AG04450 (cell line): ENCODE results near the gene CD34. TPM values are rescaled to one million over a fixed set of nuclear protein-coding genes. Genes with fewer than 3 reads are reported as not detected.
"Not testable (repeated sequence)": the region's sequence is repeated elsewhere in the genome, so short reads cannot be mapped to it uniquely, and the experiment has no call there.

Experiments
- CTCF ChIA-PET: fragments of 300-600, 350-600 bp; formaldehyde crosslinking; extraction: SDS; loops from one replicate; lab custom pipeline; 2022; ENCODE audit warnings: antibody characterized with exemption, inconsistent platforms; lab: Charles Lee
- POLR2A ChIA-PET: fragments of 350-600 bp; formaldehyde crosslinking; extraction: SDS; loops from one replicate; lab custom pipeline; 2021; ENCODE audit warnings: antibody characterized with exemption, inconsistent platforms; lab: Yijun Ruan, JAX
- DNase-seq: peaks from one replicate; pipeline ENCODE4 v3.0.0-alpha.2; 2011; ENCODE audit warnings: low read depth, low spot score
- H3K27ac ChIP-seq: one replicate; pipeline ENCODE4 v1.5.1; 2012; ENCODE audit warnings: low read depth, low read length, control low read depth
- H3K27me3 ChIP-seq: one replicate; pipeline ENCODE4 v1.6.0; 2012; ENCODE audit warnings: low read length; ENCODE audit not compliant: control insufficient read depth, insufficient read depth
- H3K4me3 ChIP-seq: 2 replicates; pipeline ENCODE4 v1.5.1; 2011; ENCODE audit warnings: mild to moderate bottlenecking, low read depth, low read length, control low read depth
- H3K9me3 ChIP-seq: 2 replicates; pipeline ENCODE4 v1.5.1; 2012; ENCODE audit warnings: low read length; ENCODE audit not compliant: control insufficient read depth, insufficient read depth
- CTCF ChIP-seq: IDR thresholded peaks from 2 replicates; pipeline ENCODE4 v1.5.1; 2011; ENCODE audit warnings: low read depth, low read length, control low read depth, inconsistent platforms
- polyA plus RNA-seq: library from polyadenylated mRNA; depleted of rRNA; stranded (reverse); fragments of >200 nt; gene quantifications from 2 replicates; pipeline ENCODE4 v1.2.3, GENCODE V29; 2011

CD34 gene
- polyA plus RNA-seq, 1 experiment, result 0.14 TPM

GRCh38 chr1:207946756-207947155 is 35.8 kb upstream of the CD34 start:
- no peak for DNase-seq
- H3K9me3 ChIP-seq, result no peaks in the 10 kb centered on the region
- peaks cover 3% of the 10 kb centered on the region for H3K27me3 ChIP-seq
- no peak for TF ChIP-seq CTCF
- no peak overlapping the region for H3K4me3 ChIP-seq
- ChIA-PET POLR2A (interaction anchor here (0.8 kb wide), 1 partner anchor 16 kb away, joined by 3 read pairs; no protein-coding TSS in a partner anchor), CTCF (interaction anchor here (0.7 to 4.6 kb wide), 7 partner anchors 12 to 122 kb away, joined by 3 to 36 read pairs (median 4); no protein-coding TSS in a partner anchor)
- no peak overlapping the region for H3K27ac ChIP-seq

- H3K27ac ChIP-seq, result no peak overlapping the region
- H3K4me3 ChIP-seq, result no peak overlapping the region
- POLR2A ChIA-PET, result no interaction called here
- H3K9me3 ChIP-seq, result no peaks in the 10 kb centered on the region
- DNase-seq, result no peak
- H3K27me3 ChIP-seq, result no peaks in the 10 kb centered on the region
- CTCF ChIA-PET, result interaction anchor here (1.1 to 4.6 kb wide), 6 partner anchors 14 to 116 kb away, joined by 3 to 36 read pairs (median 4); no protein-coding TSS in a partner anchor
- TF ChIP-seq CTCF, result no peak
Observed at GRCh38 chr1:207944571-207944970, 33.6 kb upstream of the CD34 start.

- H3K9me3 ChIP-seq, POLR2A ChIA-PET, H3K4me3 ChIP-seq, DNase-seq, H3K27me3 ChIP-seq, H3K27ac ChIP-seq: not testable (repeated sequence)
- CTCF ChIA-PET, result interaction anchor here (1.1 to 1.7 kb wide), 2 partner anchors 21 to 56 kb away, joined by 3 to 8 read pairs; no protein-coding TSS in a partner anchor
Observed at GRCh38 chr1:207942337-207942741, 31.4 kb upstream of the CD34 start.

GRCh38 chr1:207941665-207942064 is 30.7 kb upstream of the CD34 start:
- H3K27me3 ChIP-seq, result no peaks in the 10 kb centered on the region
- H3K9me3 ChIP-seq, result no peaks in the 10 kb centered on the region
- no peak for DNase-seq
- no peak overlapping the region for H3K27ac ChIP-seq
- POLR2A ChIA-PET, result no interaction called here
- CTCF ChIA-PET, result interaction anchor here (1.1 to 1.7 kb wide), 2 partner anchors 21 to 56 kb away, joined by 3 to 8 read pairs; no protein-coding TSS in a partner anchor
- H3K4me3 ChIP-seq, result no peak overlapping the region
- TF ChIP-seq CTCF, result no peak

- CTCF ChIA-PET, result interaction anchor here (0.8 to 5.1 kb wide), 3 partner anchors 25 to 53 kb away, joined by 3 to 39 read pairs (median 7); no protein-coding TSS in a partner anchor
- DNase-seq, result no peak
Observed at GRCh38 chr1:207938016-207938415, 27.1 kb upstream of the CD34 start.

More at GRCh38 chr1:207938016-207938415, 27.1 kb upstream of the CD34 start:
- no peak overlapping the region for H3K4me3 ChIP-seq
- no peaks in the 10 kb centered on the region for H3K9me3 ChIP-seq
- no peak overlapping the region for H3K27ac ChIP-seq
- POLR2A ChIA-PET, result no interaction called here
- TF ChIP-seq CTCF, result no peak
- no peaks in the 10 kb centered on the region for H3K27me3 ChIP-seq
